ENCODE measurements around the gene MST1. TPM values are rescaled to one million over a fixed set of nuclear protein-coding genes. Genes with fewer than 3 reads are reported as not detected.

The MST1 gene
- total RNA-seq, 2 experiments from 2014 or later, result 12.5 to 24.2 TPM

DNA sequence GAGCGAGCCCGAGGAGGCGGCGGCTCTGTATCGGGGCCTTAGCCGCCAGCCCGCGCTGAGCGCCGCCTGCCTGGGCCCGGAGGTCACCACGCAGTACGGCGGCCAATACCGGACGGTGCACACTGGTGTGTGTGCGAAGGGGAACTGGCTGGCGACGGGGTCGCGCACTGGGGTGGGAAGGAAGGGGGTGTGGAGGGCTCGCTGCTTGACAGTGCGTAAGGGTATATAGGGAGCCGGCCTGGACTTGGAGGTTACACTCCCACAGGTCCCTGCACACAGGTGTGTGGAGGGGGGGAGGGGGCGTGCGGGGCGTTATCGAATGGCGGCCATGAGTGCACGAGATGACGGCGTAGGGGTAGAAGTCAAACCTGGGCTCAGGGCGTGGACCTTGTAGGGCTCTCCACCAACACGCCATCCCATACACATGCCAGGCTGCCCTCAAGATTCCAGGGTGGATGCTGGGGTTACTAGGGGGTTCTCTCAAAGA, 14.7 kb downstream of the MST1 start:
- intact Hi-C loops (cut with micrococcal nuclease; ENCODE audit: unreplicated experiment), result loop anchor here (2.0 to 5.0 kb wide), 4 partner anchors 204 to 654 kb away; partner anchors contain the start of genes DAG1, QRICH1 and USP4
- Histone ChIP-seq H3K9me3 (ENCODE audit: low read length) (no peaks in the 10 kb centered on the region), H3K4me3 (ENCODE audit: low read depth, low read length, poor library complexity, severe bottlenecking) (peak overlapping the region; percentile 89), H3K79me2 (ENCODE audit: insufficient read depth, low read depth, low read length) (peaks cover 8% of the 10 kb centered on the region; the same call in 1 of the 2 replicates), H3K9me2 (ENCODE audit: insufficient read depth, low read length) (no peaks in the 10 kb centered on the region), H3K36me3 (ENCODE audit: insufficient read depth, low read length) (peaks cover 38% of the 10 kb centered on the region), H4K20me1 (ENCODE audit: insufficient read depth, low read length) (no peaks in the 10 kb centered on the region), H3K4me1 (ENCODE audit: insufficient read depth, low read length, poor library complexity, severe bottlenecking) (peaks cover 17% of the 10 kb centered on the region), H2AFZ (ENCODE audit: low read length) (peak overlapping the region; percentile 26; the same call in 1 of the 2 replicates), H3K27ac (ENCODE audit: low read depth, low read length, poor library complexity, severe bottlenecking) (peak overlapping the region; percentile 84), H3K4me2 (ENCODE audit: low read length) (peak overlapping the region; percentile 82)
- DNase-seq (ENCODE audit: low spot score), result no peak
- POLR2A ChIA-PET, result no interaction called here
- CTCF ChIA-PET (ENCODE audit: unreplicated experiment), result no interaction called here
- no peak for TF ChIP-seq EZH2phosphoT487 (IDR thresholded peaks at IDR 0.05; ENCODE audit: borderline replicate concordance, low read depth, low read length)
- TF ChIP-seq, protein P1, sequence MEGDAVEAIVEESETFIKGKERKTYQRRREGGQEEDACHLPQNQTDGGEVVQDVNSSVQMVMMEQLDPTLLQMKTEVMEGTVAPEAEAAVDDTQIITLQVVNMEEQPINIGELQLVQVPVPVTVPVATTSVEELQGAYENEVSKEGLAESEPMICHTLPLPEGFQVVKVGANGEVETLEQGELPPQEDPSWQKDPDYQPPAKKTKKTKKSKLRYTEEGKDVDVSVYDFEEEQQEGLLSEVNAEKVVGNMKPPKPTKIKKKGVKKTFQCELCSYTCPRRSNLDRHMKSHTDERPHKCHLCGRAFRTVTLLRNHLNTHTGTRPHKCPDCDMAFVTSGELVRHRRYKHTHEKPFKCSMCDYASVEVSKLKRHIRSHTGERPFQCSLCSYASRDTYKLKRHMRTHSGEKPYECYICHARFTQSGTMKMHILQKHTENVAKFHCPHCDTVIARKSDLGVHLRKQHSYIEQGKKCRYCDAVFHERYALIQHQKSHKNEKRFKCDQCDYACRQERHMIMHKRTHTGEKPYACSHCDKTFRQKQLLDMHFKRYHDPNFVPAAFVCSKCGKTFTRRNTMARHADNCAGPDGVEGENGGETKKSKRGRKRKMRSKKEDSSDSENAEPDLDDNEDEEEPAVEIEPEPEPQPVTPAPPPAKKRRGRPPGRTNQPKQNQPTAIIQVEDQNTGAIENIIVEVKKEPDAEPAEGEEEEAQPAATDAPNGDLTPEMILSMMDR (conservative IDR thresholded peaks at IDR 0.05; ENCODE audit: low read length), result no peak
- no TSS peak for BruUV-seq (replicated peaks)

DNA sequence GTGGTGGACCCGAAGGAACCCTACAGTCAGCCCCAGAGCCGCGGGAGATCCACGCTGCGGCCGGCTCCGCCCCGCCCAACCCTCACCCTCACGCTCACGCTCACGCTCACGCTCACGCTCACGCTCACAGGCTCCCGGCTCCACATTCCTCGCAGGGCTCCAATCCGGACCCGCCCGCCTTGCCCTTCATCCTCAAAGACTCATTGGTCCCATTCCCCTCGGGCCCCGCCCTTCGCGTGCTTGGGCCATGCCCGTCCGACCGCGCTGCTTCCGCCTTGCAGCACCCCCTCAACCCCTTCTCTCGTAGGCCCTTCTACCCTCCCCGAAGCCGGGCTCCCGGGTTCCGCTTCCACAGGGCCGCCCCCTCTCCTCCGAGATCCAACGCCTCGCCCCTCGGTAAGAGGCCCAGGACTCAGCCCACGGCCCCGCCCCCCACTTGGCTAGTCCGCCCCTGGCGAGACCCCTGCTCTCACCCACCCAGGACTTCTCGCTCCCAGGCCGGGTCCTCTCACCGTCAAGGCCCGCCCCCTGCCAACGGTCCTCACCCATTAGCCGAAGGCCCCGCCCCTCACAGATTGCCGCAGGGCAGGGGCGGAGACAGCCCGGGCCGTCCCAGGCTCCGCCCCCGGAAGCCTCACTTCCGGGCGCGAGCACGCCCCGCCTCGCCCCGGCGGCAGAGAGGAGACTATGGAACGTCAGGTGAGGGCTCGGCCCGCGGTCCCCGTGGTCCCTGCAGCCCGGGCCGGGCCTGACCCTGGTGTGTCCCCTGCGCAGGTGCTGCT, 15.4 kb downstream of the MST1 start, which contains the start of gene APEH:
Gene APEH (plus strand): TSS at position 637 of the 782 bp plus-strand sequence. CDS start 51 bp downstream, at position 688.
- H3K4me2 ChIP-seq (ENCODE audit: low read length), result peak within 1 kb of the TSS; percentile 83
- H3K36me3 ChIP-seq (ENCODE audit: insufficient read depth, low read length), result peaks cover 32% of the 10 kb centered on the region
- H2AFZ ChIP-seq (ENCODE audit: low read length), result peak within 1 kb of the TSS; percentile 53; the same call in 1 of the 2 replicates
- TF ChIP-seq, protein P1 (conservative IDR thresholded peaks at IDR 0.05; ENCODE audit: low read length), result no peak
- no peak for TF ChIP-seq EZH2phosphoT487 (IDR thresholded peaks at IDR 0.05; ENCODE audit: borderline replicate concordance, low read depth, low read length)
- no peaks in the 10 kb centered on the region for H3K9me2 ChIP-seq (ENCODE audit: insufficient read depth, low read length)
- POLR2A ChIA-PET, result interaction anchor here (1.1 to 2.8 kb wide), 2 partner anchors 134 to 334 kb away, joined by 6 to 18 read pairs; partner anchors contain the start of gene USP4
- H3K27ac ChIP-seq (ENCODE audit: low read depth, low read length, poor library complexity, severe bottlenecking), result peak within 1 kb of the TSS; percentile 84
- BruUV-seq (replicated peaks), result no TSS peak
- H4K20me1 ChIP-seq (ENCODE audit: insufficient read depth, low read length), result no peaks in the 10 kb centered on the region
- H3K4me1 ChIP-seq (ENCODE audit: insufficient read depth, low read length, poor library complexity, severe bottlenecking), result peaks cover 17% of the 10 kb centered on the region
- peak within 1 kb of the TSS; percentile 89 for H3K4me3 ChIP-seq (ENCODE audit: low read depth, low read length, poor library complexity, severe bottlenecking)
- peaks cover 8% of the 10 kb centered on the region; the same call in 1 of the 2 replicates for H3K79me2 ChIP-seq (ENCODE audit: insufficient read depth, low read depth, low read length)
- DNase-seq (ENCODE audit: low spot score), result peak; percentile 98
- intact Hi-C loops (cut with micrococcal nuclease; ENCODE audit: unreplicated experiment), result loop anchor here (2.0 to 5.0 kb wide), 4 partner anchors 203 to 653 kb away; partner anchors contain the start of genes DAG1, QRICH1 and USP4
- CTCF ChIA-PET (ENCODE audit: unreplicated experiment), result interaction anchor here (1.4 kb wide), 1 partner anchor 134 kb away, joined by 10 read pairs; no protein-coding TSS in a partner anchor
- H3K9me3 ChIP-seq (ENCODE audit: low read length), result no peaks in the 10 kb centered on the region

Data from OCI-LY7 (cell line).